Right atrium auricular region (tissue), 2 donors: ENCODE measurements around the gene EMB. TPM values are rescaled to one million over a fixed set of nuclear protein-coding genes. Genes with fewer than 3 reads are reported as not detected.
"Not testable (repeated sequence)": the region's sequence is repeated elsewhere in the genome, so short reads cannot be mapped to it uniquely, and the experiment has no call there.

ENCODE experiments used
- DNase-seq: peaks from one replicate; pipeline ENCODE4 v3.0.0-alpha.2; 2019; ENCODE audit warnings: low spot score
- H3K27ac ChIP-seq, 2 donors: fragments of 200-600 bp; sonication (generic); 1 replicate in 1 of 2; 2 replicates in 1 of 2; pipeline ENCODE4 v1.5.1; 2016 to 2019
- H3K27me3 ChIP-seq, 2 donors: fragments of 200-600 bp; sonication (generic); one replicate each; pipeline versions ENCODE4 v1.5.1 to v1.6.0; 2017 to 2019
- H3K36me3 ChIP-seq: fragments of 200-600 bp; sonication (generic); one replicate; pipeline ENCODE4 v1.5.1; 2016
- H3K4me1 ChIP-seq, 2 donors: fragments of 200-600 bp; sonication (generic); one replicate each; pipeline versions ENCODE4 v1.5.1 to v1.6.0; 2017 to 2019
- H3K4me3 ChIP-seq, 2 donors: fragments of 200-600 bp; sonication (generic); 1 replicate in 1 of 2; 2 replicates in 1 of 2; pipeline ENCODE4 v1.5.1; 2017 to 2019; ENCODE audit warnings: mild to moderate bottlenecking in 1 of 2, moderate library complexity in 1 of 2
- H3K9me3 ChIP-seq, 2 donors: fragments of 200-600 bp; sonication (generic); one replicate each; pipeline ENCODE4 v1.5.1; 2019
- CTCF ChIP-seq, 2 donors: fragments of 200-600 bp; sonication (generic); IDR thresholded peaks; one replicate each; pipeline ENCODE4 v1.5.1; 2019; ENCODE audit warnings: antibody characterized with exemption in 2 of 2
- total RNA-seq, 2 donors: library from RNA; depleted of rRNA; stranded (reverse); fragments of >200 nt; gene quantifications; one replicate each; pipeline ENCODE4 v1.1.0, GENCODE V29; 2016

Gene EMB
- total RNA-seq, 2 donors from 2014 or later = 6.7 to 7.3 TPM

GRCh38 chr5:50435168-50435567 is 5.9 kb downstream of the EMB start:
- no peak for TF ChIP-seq CTCF (IDR thresholded peaks at IDR 0.05)
- no peak overlapping the region for H3K4me3 ChIP-seq
- H3K27me3 ChIP-seq = no peaks in the 10 kb centered on the region
- no peak for DNase-seq
- H3K9me3 ChIP-seq = no peaks in the 10 kb centered on the region
- H3K4me1 ChIP-seq = no peaks in the 10 kb centered on the region
- H3K27ac ChIP-seq = no peak overlapping the region
- H3K36me3 ChIP-seq = no peaks in the 10 kb centered on the region

- DNase-seq, H3K36me3 ChIP-seq, H3K27ac ChIP-seq, H3K4me1 ChIP-seq, H3K4me3 ChIP-seq, H3K27me3 ChIP-seq, H3K9me3 ChIP-seq: not testable (repeated sequence)
Measured at GRCh38 chr5:50431133-50431904, 9.8 kb downstream of the EMB start.

GRCh38 chr5:50423100-50423799 is 17.8 kb downstream of the EMB start:
- not testable (repeated sequence) for H3K4me3 ChIP-seq, DNase-seq, H3K27me3 ChIP-seq, H3K27ac ChIP-seq, H3K4me1 ChIP-seq, H3K36me3 ChIP-seq, H3K9me3 ChIP-seq

- not testable (repeated sequence) for H3K9me3 ChIP-seq, H3K4me1 ChIP-seq, H3K27ac ChIP-seq, DNase-seq, H3K4me3 ChIP-seq, H3K27me3 ChIP-seq, H3K36me3 ChIP-seq
Measured at GRCh38 chr5:50421184-50421950, 19.7 kb downstream of the EMB start.

GRCh38 chr5:50420343-50420935 is 20.6 kb downstream of the EMB start:
- Histone ChIP-seq H3K9me3 (no peaks in the 10 kb centered on the region), H3K4me1 (no peaks in the 10 kb centered on the region), H3K27me3 (no peaks in the 10 kb centered on the region), H3K27ac (no peak overlapping the region), H3K4me3 (no peak overlapping the region), H3K36me3 (no peaks in the 10 kb centered on the region)
- TF ChIP-seq CTCF (IDR thresholded peaks at IDR 0.05) = no peak
- no peak for DNase-seq

GRCh38 chr5:50419656-50420055 is 21.4 kb downstream of the EMB start:
- DNase-seq, H3K27me3 ChIP-seq, H3K27ac ChIP-seq, H3K9me3 ChIP-seq, H3K36me3 ChIP-seq, H3K4me3 ChIP-seq, H3K4me1 ChIP-seq: not testable (repeated sequence)

- not testable (repeated sequence) for H3K4me1 ChIP-seq, H3K27me3 ChIP-seq, DNase-seq, H3K36me3 ChIP-seq, H3K27ac ChIP-seq, H3K4me3 ChIP-seq, H3K9me3 ChIP-seq
Measured at GRCh38 chr5:50416637-50417036, 24.5 kb downstream of the EMB start.

GRCh38 chr5:50415912-50416311 is 25.2 kb downstream of the EMB start:
- no peak overlapping the region for H3K27ac ChIP-seq
- no peaks in the 10 kb centered on the region for H3K27me3 ChIP-seq

GRCh38 chr5:50410932-50411331 is 30.2 kb downstream of the EMB start:
- not testable (repeated sequence) for H3K4me1 ChIP-seq, DNase-seq, H3K9me3 ChIP-seq, H3K27me3 ChIP-seq, H3K27ac ChIP-seq, H3K36me3 ChIP-seq, H3K4me3 ChIP-seq

More at GRCh38 chr5:50415912-50416311, 25.2 kb downstream of the EMB start:
- DNase-seq = no peak
- TF ChIP-seq CTCF (IDR thresholded peaks at IDR 0.05) = no peak
- Histone ChIP-seq H3K9me3 (no peaks in the 10 kb centered on the region), H3K4me3 (no peak overlapping the region), H3K36me3 (no peaks in the 10 kb centered on the region), H3K4me1 (no peaks in the 10 kb centered on the region)
